ENCODE measurements around the gene RTBDN.

DNA sequence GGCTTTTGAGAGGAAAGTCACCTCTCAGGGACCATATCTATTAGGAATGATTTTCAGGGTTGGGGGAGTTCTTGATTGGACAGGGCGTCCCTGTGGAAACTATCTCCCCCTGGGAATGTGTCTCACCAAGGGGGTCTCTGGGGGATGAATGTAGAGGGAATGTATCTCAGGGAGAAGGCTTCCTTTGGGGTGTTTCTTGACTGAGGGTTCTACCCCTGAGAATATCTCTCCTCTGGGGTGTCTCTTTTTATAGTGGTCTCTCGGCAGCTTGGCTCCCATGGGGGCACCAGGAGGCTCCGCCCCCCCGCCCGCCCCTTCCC, 1.0 kb downstream of the RTBDN start:
- TF ChIP-seq EZH2 (IDR thresholded peaks at IDR 0.05; ENCODE audit: low read depth, unreplicated experiment): no peak
- TF ChIP-seq, protein P1, sequence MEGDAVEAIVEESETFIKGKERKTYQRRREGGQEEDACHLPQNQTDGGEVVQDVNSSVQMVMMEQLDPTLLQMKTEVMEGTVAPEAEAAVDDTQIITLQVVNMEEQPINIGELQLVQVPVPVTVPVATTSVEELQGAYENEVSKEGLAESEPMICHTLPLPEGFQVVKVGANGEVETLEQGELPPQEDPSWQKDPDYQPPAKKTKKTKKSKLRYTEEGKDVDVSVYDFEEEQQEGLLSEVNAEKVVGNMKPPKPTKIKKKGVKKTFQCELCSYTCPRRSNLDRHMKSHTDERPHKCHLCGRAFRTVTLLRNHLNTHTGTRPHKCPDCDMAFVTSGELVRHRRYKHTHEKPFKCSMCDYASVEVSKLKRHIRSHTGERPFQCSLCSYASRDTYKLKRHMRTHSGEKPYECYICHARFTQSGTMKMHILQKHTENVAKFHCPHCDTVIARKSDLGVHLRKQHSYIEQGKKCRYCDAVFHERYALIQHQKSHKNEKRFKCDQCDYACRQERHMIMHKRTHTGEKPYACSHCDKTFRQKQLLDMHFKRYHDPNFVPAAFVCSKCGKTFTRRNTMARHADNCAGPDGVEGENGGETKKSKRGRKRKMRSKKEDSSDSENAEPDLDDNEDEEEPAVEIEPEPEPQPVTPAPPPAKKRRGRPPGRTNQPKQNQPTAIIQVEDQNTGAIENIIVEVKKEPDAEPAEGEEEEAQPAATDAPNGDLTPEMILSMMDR (conservative IDR thresholded peaks at IDR 0.05; ENCODE audit: low read depth in 2 of 2): no peak
- TF ChIP-seq EZH2phosphoT487 (IDR thresholded peaks at IDR 0.05; ENCODE audit: unreplicated experiment): no peak
- TF ChIP-seq POLR2AphosphoS5 (IDR thresholded peaks at IDR 0.05; ENCODE audit: low read depth): no peak
- no peak for TF ChIP-seq CREB1 (CRISPR knock-in tag; IDR thresholded peaks at IDR 0.05; ENCODE audit: low read depth)
- TF ChIP-seq STAT1 (IDR thresholded peaks at IDR 0.05; ENCODE audit: unreplicated experiment): no peak
- TF ChIP-seq NANOG (IDR thresholded peaks at IDR 0.05; ENCODE audit: borderline replicate concordance): no peak
- TF ChIP-seq, protein P2, sequence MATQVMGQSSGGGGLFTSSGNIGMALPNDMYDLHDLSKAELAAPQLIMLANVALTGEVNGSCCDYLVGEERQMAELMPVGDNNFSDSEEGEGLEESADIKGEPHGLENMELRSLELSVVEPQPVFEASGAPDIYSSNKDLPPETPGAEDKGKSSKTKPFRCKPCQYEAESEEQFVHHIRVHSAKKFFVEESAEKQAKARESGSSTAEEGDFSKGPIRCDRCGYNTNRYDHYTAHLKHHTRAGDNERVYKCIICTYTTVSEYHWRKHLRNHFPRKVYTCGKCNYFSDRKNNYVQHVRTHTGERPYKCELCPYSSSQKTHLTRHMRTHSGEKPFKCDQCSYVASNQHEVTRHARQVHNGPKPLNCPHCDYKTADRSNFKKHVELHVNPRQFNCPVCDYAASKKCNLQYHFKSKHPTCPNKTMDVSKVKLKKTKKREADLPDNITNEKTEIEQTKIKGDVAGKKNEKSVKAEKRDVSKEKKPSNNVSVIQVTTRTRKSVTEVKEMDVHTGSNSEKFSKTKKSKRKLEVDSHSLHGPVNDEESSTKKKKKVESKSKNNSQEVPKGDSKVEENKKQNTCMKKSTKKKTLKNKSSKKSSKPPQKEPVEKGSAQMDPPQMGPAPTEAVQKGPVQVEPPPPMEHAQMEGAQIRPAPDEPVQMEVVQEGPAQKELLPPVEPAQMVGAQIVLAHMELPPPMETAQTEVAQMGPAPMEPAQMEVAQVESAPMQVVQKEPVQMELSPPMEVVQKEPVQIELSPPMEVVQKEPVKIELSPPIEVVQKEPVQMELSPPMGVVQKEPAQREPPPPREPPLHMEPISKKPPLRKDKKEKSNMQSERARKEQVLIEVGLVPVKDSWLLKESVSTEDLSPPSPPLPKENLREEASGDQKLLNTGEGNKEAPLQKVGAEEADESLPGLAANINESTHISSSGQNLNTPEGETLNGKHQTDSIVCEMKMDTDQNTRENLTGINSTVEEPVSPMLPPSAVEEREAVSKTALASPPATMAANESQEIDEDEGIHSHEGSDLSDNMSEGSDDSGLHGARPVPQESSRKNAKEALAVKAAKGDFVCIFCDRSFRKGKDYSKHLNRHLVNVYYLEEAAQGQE (IDR thresholded peaks at IDR 0.05; ENCODE audit: unreplicated experiment): no peak
- no peak for TF ChIP-seq ZNF114 (CRISPR knock-in tag; IDR thresholded peaks at IDR 0.05)
- TF ChIP-seq, protein P3, sequence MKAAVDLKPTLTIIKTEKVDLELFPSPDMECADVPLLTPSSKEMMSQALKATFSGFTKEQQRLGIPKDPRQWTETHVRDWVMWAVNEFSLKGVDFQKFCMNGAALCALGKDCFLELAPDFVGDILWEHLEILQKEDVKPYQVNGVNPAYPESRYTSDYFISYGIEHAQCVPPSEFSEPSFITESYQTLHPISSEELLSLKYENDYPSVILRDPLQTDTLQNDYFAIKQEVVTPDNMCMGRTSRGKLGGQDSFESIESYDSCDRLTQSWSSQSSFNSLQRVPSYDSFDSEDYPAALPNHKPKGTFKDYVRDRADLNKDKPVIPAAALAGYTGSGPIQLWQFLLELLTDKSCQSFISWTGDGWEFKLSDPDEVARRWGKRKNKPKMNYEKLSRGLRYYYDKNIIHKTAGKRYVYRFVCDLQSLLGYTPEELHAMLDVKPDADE (IDR thresholded peaks at IDR 0.05): no peak
- no peak for TF ChIP-seq JUNB (IDR thresholded peaks at IDR 0.05; ENCODE audit: unreplicated experiment)

Data from GM23338 (cell line).